Stimulated activated CD4-positive, alpha-beta T cell treated with anti-CD3 and anti-CD28 coated beads, Interleukin-4, amount 100 ng/mL, for 1 hour (primary cell): ENCODE data around the gene RBM19.

ENCODE experiments used
- DNase-seq: peaks from one replicate; pipeline ENCODE4 v3.0.0-alpha.2; 2020

The RBM19 gene

DNA sequence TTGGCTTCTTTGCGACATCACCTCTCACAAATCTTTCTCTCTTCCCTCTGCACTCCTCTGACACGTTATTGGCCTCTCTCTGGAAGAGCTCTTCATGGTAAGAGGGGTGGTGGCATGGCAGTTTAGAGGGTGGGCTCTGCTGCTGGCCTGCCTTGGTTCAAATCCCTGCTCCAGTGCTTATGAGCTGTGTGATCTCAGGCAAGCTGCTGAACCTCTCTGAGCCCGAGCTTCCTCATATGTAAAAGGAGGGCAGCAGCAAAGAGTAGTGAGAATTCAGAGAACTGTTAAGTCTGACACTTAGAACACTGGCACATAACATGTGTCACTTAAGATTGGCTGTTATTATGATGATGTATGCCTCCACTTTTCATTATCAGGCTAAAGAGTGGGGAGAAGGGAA lies 118.3 kb downstream of the RBM19 start:
- no peak for DNase-seq

DNA sequence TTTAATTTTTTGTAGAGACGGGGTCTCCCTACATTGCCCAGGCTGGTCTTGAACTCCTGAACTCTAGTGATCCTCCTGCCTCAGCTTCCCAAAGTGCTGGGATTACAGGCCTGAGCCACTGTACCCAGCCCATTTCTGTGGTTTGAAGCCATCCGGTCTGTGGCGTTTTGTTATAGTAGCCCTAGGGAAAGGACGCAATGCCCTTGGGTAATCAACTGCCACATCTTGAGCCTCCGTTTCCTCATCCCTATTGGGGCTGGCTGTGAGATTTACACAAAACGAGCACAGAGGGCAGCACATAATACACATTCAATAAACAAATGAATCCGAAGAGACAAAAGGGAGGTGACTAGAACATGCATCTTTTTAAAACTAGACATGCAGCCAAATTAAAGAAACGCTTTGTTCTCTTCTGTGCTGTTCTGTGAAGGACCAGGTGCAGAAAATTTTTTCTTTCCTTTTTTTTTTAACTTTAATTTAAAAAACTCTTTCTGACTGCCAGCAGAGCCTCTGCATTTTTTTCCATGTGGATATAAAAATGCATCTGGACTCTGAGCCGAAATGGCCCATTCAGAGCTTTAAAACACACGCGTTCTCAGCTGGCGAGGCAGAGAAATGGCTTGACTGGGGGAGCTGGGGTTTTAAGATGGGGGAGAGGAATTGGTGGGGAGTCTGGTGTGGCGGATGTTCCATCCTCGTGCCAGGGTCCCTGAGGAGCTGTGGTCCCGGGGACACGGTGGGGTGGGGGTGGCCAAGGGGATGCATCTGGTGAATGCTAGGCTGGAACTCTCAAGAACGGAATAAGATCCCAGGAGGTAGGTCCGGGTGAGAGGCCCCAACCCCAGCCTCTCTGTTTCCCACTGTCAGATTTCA lies 119.0 kb downstream of the RBM19 start:
- no peak for DNase-seq

DNA sequence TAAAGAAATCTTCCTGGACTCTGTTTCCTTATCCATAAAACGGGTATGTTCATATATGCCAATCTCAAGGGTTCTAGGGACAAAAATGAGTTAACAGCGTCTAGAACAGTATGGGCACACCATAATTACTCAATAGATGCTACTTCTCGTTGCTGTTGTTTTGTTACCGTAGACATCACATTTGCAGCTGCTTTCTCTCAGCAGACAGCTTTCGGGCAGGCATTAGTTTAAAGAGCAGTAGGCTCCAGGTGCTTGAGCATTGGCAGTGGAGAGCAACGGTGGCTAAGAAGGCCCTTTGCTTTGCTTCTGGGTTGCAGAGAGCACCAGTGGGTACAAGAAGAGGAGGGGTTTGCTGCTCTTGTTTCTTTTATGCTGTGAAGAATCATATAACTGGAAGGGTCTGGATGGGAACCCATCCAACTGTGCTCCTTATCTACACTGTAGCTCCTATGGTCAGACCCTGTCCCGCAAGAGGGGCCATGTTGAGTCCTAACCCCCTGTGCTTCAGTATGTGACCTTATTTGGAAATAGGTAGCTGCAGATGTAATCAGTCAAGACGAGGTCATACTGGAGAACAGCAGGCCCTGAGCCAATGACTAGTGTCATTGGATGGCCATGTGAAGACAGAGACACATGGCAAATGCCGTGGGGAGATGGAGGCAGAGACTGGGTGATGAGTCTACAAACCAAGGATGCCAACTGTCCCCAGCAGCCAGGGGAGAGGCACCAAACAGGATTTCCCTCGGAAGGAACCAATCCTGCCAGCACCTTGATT lies 120.0 kb downstream of the RBM19 start:
- DNase-seq = no peak

DNA sequence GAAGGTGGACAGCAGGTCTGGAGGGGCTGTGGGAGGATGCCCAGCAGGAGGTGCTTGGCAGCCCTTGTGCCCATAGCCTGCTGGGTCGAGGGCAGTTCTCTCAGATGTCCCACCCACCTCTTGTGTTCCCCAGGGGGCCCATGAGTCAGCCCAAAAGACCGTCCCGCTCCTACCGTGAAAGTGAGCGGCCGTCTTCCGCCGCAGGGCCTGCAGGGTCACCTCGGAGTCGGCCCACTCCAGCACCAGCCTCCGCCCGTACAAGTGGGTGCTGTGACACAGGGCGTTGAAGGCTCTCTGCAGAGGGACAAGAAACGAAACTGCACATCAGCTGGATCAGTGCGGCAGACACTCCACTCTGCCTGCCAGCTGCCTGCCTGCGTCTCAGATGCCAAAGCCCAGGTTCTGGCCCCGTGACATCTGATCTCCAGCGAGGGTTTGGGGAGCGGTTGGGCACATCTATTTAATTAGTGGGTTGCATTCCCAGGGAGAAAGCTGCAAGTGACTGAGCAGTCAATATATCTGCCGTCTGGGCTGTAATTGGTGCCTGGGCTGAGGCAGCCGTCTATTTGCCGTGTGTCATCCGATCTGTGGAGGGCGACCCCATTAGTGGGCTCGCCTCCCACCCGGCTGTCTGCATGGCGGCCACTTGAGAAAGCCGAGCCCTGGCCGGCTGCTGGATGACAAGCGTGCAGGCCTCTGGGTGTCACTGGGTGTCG lies 121.5 kb downstream of the RBM19 start:
- no peak for DNase-seq

DNA sequence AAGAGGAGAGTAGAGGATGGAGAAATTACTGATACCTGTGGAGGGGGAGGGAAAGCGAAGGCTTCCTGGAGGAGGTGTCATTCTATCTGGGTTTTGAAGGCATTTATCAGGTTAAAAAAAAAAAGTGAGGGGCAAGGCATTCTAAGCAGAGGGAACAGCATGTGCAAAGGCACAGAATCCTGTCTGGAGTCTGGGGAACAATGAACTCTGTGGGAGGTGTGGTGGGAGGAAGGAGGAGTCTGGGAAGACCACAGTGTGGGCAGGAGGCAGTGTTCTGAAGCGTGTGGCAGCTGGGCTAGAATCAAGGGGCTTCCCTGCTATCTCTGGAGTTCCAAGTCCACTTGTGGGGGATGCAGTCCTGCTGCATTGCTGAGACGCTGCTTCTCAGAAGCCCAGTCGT lies 123.4 kb downstream of the RBM19 start:
- DNase-seq = no peak

DNA sequence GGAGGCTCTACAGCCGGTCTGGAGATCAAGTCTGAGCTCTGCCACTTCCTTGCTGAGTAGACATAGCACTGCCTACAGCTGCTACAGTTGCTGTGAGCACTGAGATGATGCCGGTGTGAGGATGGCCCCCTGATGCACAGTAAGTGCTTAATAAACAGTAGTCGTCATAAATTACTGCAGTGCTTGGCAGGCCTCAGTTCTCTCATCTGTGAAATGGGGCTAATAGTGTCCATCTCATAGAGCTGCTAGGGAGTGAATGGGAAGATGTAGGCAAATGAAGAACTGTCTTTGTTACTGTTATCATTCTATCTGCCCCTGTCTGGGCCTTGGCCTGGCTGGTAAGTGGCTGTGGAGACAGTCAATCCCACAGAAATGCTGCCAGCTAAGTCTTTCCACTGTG lies 124.3 kb downstream of the RBM19 start:
- no peak for DNase-seq

DNA sequence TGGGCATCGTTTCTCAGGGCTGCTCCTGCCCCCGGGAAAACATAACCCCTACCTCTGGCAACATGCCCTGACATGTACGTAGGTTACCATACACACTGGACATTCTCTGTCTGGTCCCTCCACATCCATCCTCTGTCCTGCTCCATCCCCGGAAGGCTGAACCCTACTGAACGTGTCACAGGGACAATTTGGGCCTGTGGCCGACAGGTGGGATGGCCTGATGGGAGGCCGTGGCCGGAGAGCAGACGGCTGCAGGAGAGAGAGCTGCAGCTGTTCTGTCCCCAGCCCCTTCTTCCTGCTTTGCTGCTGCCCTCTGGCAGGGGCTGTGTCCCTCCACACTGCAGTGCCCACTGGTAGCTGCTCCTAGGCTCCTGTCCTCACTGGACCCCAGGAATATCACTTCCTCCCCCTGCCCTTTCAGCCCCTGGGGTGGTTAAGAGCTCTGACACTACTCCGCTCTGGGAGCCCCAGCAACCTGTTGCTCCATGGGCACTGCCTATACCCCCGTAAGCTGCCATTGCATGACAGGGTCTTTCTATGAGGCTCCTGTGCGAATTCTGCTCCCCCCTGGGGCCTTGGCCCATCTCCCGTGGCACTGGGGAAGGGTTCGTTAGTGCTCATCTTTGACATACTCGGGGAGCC lies 125.6 kb downstream of the RBM19 start:
- no peak for DNase-seq

DNA sequence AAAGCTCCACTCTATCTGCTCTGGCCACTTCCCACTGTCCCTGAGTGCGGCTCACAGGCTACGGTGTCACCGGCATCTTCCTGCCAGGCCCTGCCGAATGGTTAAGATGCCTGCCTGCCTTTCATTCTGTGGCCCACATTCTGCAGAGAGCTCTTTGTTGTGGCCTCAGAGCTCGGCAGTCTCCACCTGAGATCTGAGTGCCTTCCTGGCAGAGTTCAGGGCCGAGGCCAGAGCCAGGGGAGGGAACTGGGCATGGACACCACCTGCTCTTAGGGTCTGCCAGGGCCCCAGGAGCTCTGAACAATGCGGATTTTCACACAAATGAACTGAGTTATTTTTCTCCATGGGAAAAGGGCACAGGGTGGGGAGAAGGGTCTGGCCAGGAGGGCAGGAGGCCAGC lies 127.2 kb downstream of the RBM19 start:
- DNase-seq = no peak

DNA sequence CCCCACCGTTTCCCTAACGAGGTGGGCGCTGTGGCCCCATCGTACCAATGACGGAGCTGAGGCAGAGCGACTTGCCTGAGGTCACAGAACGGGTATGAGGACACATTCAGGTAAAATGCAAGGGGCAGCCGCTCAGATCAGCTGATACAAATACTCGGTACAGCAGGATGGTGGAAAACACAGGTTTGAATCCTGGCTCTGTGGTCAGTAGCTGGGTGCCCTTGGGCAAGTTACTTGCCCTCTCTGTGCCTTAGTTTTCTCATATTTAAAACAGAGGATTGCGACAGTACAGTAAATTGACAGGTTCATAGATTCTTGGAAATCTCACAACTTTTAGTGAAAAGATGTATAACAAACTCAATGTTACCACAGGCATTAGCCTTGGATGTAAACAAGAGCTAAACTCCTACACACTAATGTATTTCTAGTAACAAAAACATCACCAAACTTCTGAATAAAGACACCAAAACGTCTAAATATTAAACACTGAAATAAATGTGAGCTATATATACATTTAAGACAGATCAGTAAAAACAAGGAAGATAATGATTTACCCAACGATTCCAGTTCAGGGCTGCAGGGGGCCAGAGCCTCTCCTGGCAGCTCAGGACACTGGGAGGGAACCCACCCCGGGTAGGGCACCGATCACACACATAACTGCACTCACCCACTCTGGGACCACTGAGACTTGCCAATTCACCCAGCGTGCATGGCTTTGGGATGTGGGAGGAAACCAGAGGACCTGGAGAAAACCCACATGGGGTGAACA lies 128.4 kb downstream of the RBM19 start:
- no peak for DNase-seq

DNA sequence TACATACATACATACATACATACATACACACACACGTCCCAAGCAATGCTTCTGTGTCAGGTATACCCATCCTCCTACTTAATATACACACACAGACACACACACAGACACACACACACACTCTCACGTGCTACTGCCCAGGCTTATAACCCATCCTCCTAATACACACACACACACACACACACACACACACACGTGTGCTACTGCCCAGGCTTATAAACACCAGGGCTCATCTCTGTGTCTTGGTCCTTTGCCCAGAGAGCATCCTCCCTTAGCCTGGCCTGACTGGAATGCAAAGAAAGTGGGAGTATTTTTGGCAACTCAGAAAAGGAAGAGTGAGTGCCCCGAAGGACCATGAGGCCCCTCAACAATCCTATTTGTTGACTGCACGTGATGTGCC lies 129.0 kb downstream of the RBM19 start:
- no peak for DNase-seq

DNA sequence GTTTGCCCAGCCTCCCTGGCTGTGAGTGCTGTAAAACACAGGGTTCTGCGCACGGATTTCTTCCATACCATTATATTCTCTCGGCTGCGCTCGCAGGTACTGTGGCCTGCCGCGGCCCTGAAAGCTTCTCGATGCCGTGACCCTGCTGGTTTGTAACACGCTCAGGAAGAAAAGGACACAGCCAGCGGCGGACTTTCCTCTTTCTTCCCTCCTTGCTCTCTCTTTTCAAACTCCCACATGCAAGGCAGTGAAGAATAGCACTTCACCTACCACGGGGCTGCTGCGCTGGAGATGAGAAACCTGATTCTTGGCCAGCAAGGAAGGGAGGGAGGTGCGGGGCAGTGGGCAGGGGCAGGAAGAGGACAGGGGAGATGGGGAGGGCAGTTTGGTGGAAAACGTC lies 130.2 kb downstream of the RBM19 start:
- no peak for DNase-seq

DNA sequence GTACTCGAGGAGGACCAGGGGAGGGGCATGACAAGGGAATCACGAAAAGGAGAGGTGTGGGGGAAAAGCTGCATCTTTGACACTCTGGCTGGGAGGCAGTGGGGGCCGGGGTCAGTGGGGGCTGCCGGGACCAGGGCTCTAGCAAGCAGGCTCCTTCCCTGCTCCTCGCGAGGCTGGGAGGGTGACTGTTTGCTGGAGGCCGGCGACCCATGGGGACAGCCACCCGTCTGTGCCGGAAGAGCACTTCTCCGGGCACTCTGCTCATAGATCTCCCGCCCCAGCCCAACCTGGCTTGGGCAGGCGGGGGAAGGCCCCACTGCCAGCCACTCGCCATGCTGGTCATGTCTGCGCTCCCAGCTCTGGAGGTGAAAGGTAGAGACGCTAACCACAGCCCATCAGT lies 130.7 kb downstream of the RBM19 start:
- no peak for DNase-seq

DNA sequence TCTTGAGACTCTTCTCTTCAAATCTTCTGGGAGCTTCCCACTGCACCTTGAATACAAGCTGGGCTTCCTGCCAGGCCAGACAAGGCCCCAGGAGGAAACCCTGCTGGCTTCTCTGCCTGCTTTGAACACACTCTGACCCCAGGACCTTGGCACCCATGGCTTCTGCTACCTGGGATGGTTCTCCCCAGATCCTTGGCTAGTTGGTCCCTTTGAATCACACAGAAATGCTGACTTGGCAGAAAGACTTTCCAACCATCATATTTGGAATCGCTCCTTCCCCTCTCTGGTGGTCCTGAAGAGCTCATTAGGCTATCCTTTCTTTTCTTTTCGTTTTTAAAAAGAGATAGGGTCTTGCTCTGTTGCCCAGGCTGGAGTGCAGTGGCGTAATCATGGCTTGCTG lies 132.7 kb downstream of the RBM19 start:
- DNase-seq = no peak

DNA sequence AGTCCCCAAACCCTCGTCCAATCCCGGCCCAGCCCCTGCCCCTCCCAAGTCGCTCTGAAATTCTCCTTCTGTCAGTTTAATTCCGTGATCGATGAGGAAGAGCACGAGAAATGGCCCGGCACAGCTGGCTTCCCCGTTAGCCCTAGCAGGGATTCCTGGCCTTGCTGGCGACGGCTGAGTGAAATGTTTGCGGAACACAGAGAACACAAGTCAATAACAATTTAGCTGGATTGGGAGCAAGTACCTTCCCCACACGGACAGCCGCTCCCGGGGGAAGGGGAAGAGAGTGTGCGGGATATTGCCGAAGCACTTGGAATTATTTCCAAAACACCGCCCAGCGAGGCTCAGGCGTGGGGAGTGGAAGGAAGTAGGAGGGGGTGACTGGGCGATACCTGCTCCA lies 134.6 kb downstream of the RBM19 start:
- no peak for DNase-seq

DNA sequence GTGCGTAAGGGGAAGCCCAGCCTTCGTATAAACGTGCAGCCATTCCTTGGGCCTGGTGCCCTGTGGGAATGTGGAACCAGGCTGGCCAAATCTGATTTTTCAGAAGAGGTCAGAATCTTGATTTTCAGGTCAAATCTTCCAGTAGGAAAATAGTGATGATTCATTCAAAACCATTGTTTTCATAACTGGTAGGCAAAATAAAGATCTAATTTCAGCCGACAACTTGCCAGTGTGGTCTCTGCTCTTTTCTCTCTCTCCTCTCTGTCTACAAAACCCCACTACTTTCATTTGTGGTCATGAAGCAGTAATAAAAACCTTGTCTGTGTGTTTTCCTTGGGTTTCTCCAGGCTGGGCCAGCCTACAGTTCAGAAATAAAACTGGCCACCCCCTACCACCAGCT lies 135.1 kb downstream of the RBM19 start:
- DNase-seq = no peak

DNA sequence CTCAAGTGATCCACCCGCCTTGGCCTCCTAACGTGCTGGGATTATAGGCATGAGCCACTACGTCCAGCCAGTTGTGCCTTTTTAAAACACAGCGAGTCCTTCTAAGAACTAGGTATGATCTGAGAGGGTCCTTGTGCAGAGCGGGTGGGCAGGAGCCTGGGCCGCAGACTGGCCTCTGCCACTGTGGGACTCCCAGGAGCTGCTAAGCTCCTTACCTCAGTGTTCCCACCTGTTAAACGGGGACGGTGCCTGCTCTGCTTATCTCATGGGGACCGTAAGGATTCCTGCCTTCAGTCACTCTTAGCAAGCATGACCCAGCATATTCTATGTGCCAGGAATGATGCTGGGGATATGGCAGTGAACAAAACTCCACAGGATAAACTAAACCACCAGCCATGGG lies 136.9 kb downstream of the RBM19 start:
- DNase-seq = no peak

DNA sequence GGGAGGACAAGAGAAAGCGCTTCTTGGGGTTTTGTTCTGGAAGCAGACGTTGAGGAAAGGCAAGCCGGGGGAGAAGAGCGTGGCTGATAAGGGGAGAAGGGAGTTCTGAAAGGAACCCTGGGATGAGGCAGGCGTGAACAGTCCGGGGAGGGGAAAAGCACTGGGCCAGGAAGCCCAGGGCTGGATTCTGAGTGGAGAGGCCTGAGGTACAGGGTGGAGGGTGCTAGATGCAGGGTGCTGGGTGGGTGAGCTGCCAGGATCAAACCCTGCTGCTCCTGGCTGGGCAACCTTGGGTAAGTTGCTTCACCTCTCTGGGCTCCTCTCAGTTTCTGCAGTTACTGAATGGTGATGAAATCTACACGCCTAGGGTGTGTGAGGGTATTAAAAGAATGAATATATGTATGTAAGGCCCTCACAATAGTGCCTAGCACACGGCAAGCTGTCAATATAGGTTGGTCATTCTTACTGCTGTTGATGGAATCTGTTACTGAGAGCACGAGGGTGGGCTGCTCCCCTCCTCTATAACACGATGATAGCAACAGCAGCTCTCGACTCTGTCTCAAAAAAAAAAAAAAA lies 138.5 kb downstream of the RBM19 start:
- DNase-seq = no peak

DNA sequence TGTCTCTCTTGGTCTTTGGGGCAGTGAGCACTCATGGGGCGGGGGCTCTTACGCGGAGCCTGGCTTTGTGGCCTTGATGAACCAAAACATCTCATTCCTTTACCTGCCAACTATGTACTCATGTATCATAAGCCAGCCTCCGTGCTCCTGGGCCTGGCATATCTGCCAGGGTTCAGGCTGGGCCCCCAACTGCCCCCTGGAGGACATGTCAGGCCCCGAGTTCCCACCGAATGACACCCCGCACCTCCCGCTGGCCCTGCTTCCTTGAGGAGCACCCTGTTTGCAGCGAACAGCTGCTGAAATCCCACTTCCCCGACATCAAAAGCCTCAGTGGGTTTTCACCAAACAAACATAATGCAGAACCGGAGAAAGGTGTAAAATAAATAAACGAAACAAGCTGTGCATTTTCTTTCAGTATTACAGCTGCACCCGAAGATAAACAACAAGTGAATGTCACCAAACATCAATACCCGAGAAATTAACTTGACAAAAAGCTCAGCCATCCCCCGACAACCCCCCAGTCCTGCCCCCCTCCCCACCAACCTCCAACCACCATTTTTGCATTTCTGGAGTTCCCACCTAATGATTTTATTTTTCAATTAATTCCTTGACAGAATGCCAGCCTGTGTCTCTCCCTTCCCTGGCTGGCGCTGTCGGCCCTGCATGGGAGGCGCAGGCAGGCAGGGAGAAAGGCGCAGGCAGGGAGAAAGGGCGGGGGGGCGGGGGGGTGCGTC lies 139.2 kb downstream of the RBM19 start:
- DNase-seq = no peak

DNA sequence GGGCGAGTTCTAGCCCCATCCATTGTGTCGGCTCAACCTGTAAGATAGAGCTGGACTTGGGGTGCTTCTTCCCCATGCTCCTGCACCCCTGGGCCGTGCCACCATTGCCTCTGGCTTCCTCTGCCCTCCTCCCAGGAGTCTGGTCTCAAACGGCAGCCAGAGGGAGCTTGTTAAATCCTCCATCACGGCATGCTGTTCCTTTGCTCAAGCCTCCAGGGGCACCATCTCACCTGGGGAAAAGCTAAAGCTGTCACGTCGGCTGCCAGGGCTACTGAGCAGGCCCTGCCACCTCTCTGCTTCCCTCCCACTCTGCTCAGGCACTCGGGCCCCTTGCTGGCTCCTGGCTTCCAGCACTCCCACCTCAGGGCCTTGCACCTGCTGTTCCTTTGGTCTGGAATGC lies 140.4 kb downstream of the RBM19 start:
- no peak for DNase-seq

DNA sequence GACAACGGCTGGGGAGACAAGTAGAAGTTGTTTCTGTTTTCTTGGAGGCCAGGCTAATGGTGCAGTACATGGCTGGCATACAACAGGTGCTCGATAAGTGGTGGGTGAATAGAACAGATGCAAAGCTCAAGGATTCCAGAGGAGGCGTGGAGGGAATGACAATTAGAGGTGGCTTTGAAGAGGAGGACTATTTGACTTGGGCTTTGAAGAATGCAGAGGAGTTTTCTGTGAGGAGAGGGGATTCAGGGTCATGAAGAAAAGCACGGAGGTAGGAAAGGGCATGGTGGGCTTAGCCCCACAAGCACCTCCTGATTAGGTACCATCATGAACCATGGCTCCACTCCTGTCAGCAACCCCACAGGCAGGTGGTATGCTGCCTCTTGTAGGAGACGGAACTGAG lies 142.3 kb downstream of the RBM19 start:
- DNase-seq = no peak

DNA sequence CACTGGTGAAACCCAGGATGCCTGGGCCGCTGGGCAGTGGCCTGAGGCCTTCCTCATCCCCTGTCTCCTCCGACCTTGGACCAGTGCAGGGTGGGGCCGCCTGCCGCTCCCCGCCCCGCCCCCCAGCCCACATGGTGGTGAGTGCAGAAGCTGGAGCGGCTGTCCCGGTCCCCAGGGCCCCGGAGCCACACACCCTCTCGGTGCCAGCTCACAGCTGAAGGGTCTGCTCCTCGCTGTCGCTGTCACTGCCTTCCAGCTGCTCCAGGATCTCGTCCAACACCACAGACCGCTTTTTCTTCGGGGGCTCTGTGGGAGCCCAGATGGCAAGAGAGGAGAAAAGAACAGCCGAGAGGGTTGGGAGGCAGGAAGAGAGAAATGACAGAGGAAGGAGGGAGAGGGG lies 143.1 kb downstream of the RBM19 start:
- DNase-seq = no peak
